ENCODE measurements around the gene FMN2.

- TF ChIP-seq CTCF (conservative IDR thresholded peaks at IDR 0.05 in 1 of 2, IDR thresholded peaks at IDR 0.05 in 1 of 2; ENCODE audit: extremely low read depth in 1 of 2, insufficient read depth in 1 of 2, low read depth in 1 of 2, low read length in 2 of 2) (no peak), EZH2 (IDR thresholded peaks at IDR 0.05; ENCODE audit: borderline replicate concordance, low read length) (no peak)
These were observed 264.9 kb downstream of the FMN2 start for GRCh38 chr1:240356568-240356967.
